IMR-90 (cell line): ENCODE measurements around the gene PCDHA1. TPM values are rescaled to one million over a fixed set of nuclear protein-coding genes. Genes with fewer than 3 reads are reported as not detected.
"Not testable (repeated sequence)": the region's sequence is repeated elsewhere in the genome, so short reads cannot be mapped to it uniquely, and the experiment has no call there.

ENCODE experiments used
- ATAC-seq: fragments of 200-7000 bp; cut with Tn5 transposase; 2 replicates; pipeline ENCODE4 v1.9.1; 2020; ENCODE audit warnings: low read depth, mild to moderate bottlenecking, moderate library complexity
- BruUV-seq: library from RNA; stranded (reverse); fragments of 400-500 nt; replicated peaks from 2 replicates; lab custom pipeline; 2021; lab: Mats Ljungman, UMichigan
- CTCF ChIA-PET: fragments of 300-600 bp; formaldehyde crosslinking; extraction: SDS; loops from one replicate; lab custom pipeline; 2021; ENCODE audit warnings: antibody characterized with exemption; lab: Yijun Ruan, JAX
- POLR2A ChIA-PET: fragments of 300-600 bp; sonication (Branson Sonifier 250); formaldehyde crosslinking; loops from one replicate; lab custom pipeline; 2022; ENCODE audit warnings: antibody characterized with exemption; ENCODE audit not compliant: unreplicated experiment; lab: Charles Lee
- DNase-seq: peaks from one replicate; pipeline ENCODE4 v3.0.0; 2013
- H2AFZ ChIP-seq: replicated peaks from 2 replicates; pipeline ENCODE3; 2013; ENCODE audit warnings: low read length, mild to moderate bottlenecking; ENCODE audit not compliant: poor library complexity
- H2AK5ac ChIP-seq: 2 replicates; pipeline ENCODE4 v1.6.1; 2013; ENCODE audit warnings: low read depth, low read length, inconsistent platforms
- H2AK9ac ChIP-seq: replicated peaks from 2 replicates; pipeline ENCODE3; 2013; ENCODE audit warnings: mild to moderate bottlenecking, low read depth, low read length, moderate library complexity; ENCODE audit not compliant: poor library complexity
- H2BK120ac ChIP-seq: 2 replicates; pipeline ENCODE4 v1.6.1; 2013; ENCODE audit warnings: low read depth, low read length, inconsistent platforms
- H2BK15ac ChIP-seq: 3 replicates; pipeline ENCODE4 v1.6.1; 2013; ENCODE audit warnings: low read depth, low read length, inconsistent platforms
- H2BK20ac ChIP-seq: 2 replicates; pipeline ENCODE4 v1.6.1; 2013; ENCODE audit warnings: low read depth, mild to moderate bottlenecking, inconsistent platforms, low read length, moderate library complexity
- H2BK5ac ChIP-seq: 2 replicates; pipeline ENCODE4 v1.6.1; 2013; ENCODE audit warnings: mild to moderate bottlenecking, low read depth, low read length, inconsistent platforms; ENCODE audit not compliant: poor library complexity, severe bottlenecking
- H3K14ac ChIP-seq: replicated peaks from 2 replicates; pipeline ENCODE4 v1.6.1; 2013; ENCODE audit warnings: low read depth, low read length, inconsistent platforms
- H3K18ac ChIP-seq: 2 replicates; pipeline ENCODE4 v1.6.1; 2013; ENCODE audit warnings: low read depth, low read length, control low read depth
- H3K23ac ChIP-seq: 2 replicates; pipeline ENCODE4 v1.6.1; 2013; ENCODE audit warnings: low read depth, low read length, inconsistent platforms
- H3K27ac ChIP-seq: 2 replicates; pipeline ENCODE4 v1.5.1; 2013; ENCODE audit warnings: mild to moderate bottlenecking, control low read depth, low read length; ENCODE audit not compliant: insufficient read depth
- H3K27me3 ChIP-seq: 2 replicates; pipeline ENCODE4 v1.6.1; 2013; ENCODE audit warnings: low read length; ENCODE audit not compliant: control insufficient read depth, insufficient read depth
- H3K36me3 ChIP-seq: 2 replicates; pipeline ENCODE4 v1.6.1; 2013; ENCODE audit warnings: low read length, mixed read lengths; ENCODE audit not compliant: control insufficient read depth, insufficient read depth
- H3K4ac ChIP-seq: 2 replicates; pipeline ENCODE4 v1.6.1; 2013; ENCODE audit warnings: low read depth, low read length, inconsistent platforms
- H3K4me1 ChIP-seq: 2 replicates; pipeline ENCODE4 v1.6.1; 2013; ENCODE audit warnings: low read length, mixed read lengths; ENCODE audit not compliant: control insufficient read depth, insufficient read depth
- H3K4me2 ChIP-seq: 2 replicates; pipeline ENCODE4 v1.6.1; 2013; ENCODE audit warnings: low read depth, mild to moderate bottlenecking, control low read depth, low read length, moderate library complexity
- H3K4me3 ChIP-seq: 2 replicates; pipeline ENCODE4 v1.5.1; 2013; ENCODE audit warnings: low read depth, mild to moderate bottlenecking, control low read depth, low read length, moderate library complexity; ENCODE audit not compliant: insufficient read depth
- H3K56ac ChIP-seq: 2 replicates; pipeline ENCODE4 v1.6.1; 2013; ENCODE audit warnings: low read length, inconsistent platforms; ENCODE audit not compliant: insufficient read depth; ENCODE audit errors: extremely low read depth
- H3K79me1 ChIP-seq, 2 experiments: 2 replicates each; pipeline ENCODE4 v1.6.1; 2013; ENCODE audit warnings: low read length in 2 of 2, inconsistent platforms in 1 of 2, low read depth in 1 of 2
- H3K9ac ChIP-seq: 2 replicates; pipeline ENCODE4 v1.6.1; 2013; ENCODE audit warnings: low read depth, low read length, control low read depth
- H3K9me1 ChIP-seq: 2 replicates; pipeline ENCODE4 v1.6.1; 2013; ENCODE audit warnings: low read length, inconsistent platforms; ENCODE audit not compliant: insufficient read depth
- H3K9me3 ChIP-seq: 2 replicates; pipeline ENCODE4 v1.6.1; 2013; ENCODE audit warnings: low read length; ENCODE audit not compliant: control insufficient read depth, insufficient read depth
- H4K20me1 ChIP-seq: 2 replicates; pipeline ENCODE4 v1.6.1; 2013; ENCODE audit warnings: low read length, inconsistent platforms; ENCODE audit not compliant: insufficient read depth
- H4K5ac ChIP-seq: 2 replicates; pipeline ENCODE4 v1.6.1; 2013; ENCODE audit warnings: mild to moderate bottlenecking, low read depth, low read length, control low read depth
- H4K8ac ChIP-seq, 2 experiments: 2 replicates each; pipeline ENCODE4 v1.6.1; 2013; ENCODE audit warnings: low read depth in 2 of 2, low read length in 2 of 2, control low read depth in 1 of 2, inconsistent platforms in 1 of 2
- H4K91ac ChIP-seq: 2 replicates; pipeline ENCODE4 v1.6.1; 2013; ENCODE audit warnings: low read depth, low read length, inconsistent platforms; ENCODE audit not compliant: insufficient read depth
- BHLHE40 ChIP-seq: fragments of 150-350 bp; IDR thresholded peaks from 2 replicates; pipeline ENCODE4 v1.6.1; 2016; ENCODE audit warnings: mild to moderate bottlenecking, low read depth, low read length
- CHD1 ChIP-seq: IDR thresholded peaks from 2 replicates; pipeline ENCODE4 v1.6.1; 2012; ENCODE audit warnings: low read depth, low read length, improper control_type of control experiment
- CTCF ChIP-seq: conservative IDR thresholded peaks from 2 replicates; pipeline ENCODE4 v1.5.1; 2012; ENCODE audit warnings: mild to moderate bottlenecking, low read depth, low read length, improper control_type of control experiment
- WGBS, 2 experiments: methylation state at CpG; one replicate each; pipeline versions ENCODE4 v1.1.5 to v1.1.7; 2013; ENCODE audit warnings: missing lambda C conversion rate in 2 of 2; ENCODE audit not compliant: insufficient read length in 1 of 2; ENCODE audit errors: extremely low coverage in 2 of 2; 5-methylcytosine and 5-hydroxymethylcytosine counted together
- dilution Hi-C: fragments of 300-500 bp; cut with HindIII; formaldehyde crosslinking; loops from one replicate; pipeline ENCODE4 v1.14.3; 2018; ENCODE audit warnings: low sequenced_read_pairs; ENCODE audit not compliant: unreplicated experiment
- in situ Hi-C: fragments of 300-500 bp; cut with MboI; formaldehyde crosslinking; loops from 3 replicates; pipeline ENCODE4 v1.14.3; 2019; ENCODE audit warnings: low sequenced_read_pairs, inconsistent platforms, mixed read lengths
- intact Hi-C: fragments of 100-400 bp; cut with micrococcal nuclease; formaldehyde crosslinking; loops from 2 replicates; pipeline ENCODE4 v1.10.0; 2022
- polyA plus RNA-seq, 3 experiments: library from polyadenylated mRNA; depleted of rRNA; stranded (reverse); fragments of >200 nt; gene quantifications; 2 replicates each; pipeline ENCODE4 v1.2.3, GENCODE V29; 2012; ENCODE audit warnings: low replicate concordance in 1 of 3
- total RNA-seq: library from RNA; depleted of rRNA; stranded (reverse); fragments of >200 nt; gene quantifications from 2 replicates; pipeline ENCODE4 v1.2.3, GENCODE V29; 2012

Gene PCDHA1
- total and polyA plus RNA-seq, 2 of the 4 experiments (the other 2 are of a cell fraction), result under 0.01 to 0.05 TPM

GRCh38 chr5:140801494-140801841 lies 15.5 kb downstream of the PCDHA1 start:
- H3K9ac ChIP-seq, result no peak overlapping the region
- in situ Hi-C loops (no loop called here), dilution Hi-C loops (no loop called here), intact Hi-C loops (no loop called here)
- H3K4ac ChIP-seq, result no peak overlapping the region
- H4K91ac ChIP-seq, result no peak overlapping the region
- 17% methylated on average over 6 of the region's 16 CpGs; no CpG with 5 or more reads in 1 of the 2 experiments for WGBS, 2 experiments
- H3K9me3 ChIP-seq, result peaks cover 22% of the 10 kb centered on the region
- H4K8ac ChIP-seq, result no peak overlapping the region
- no peak overlapping the region for H2AK5ac ChIP-seq
- DNase-seq (no peak), ATAC-seq (no peak)
- no peak overlapping the region for H3K56ac ChIP-seq
- H3K23ac ChIP-seq, result no peak overlapping the region
- no peak overlapping the region for H4K5ac ChIP-seq
- H3K9me1 ChIP-seq, result no peaks in the 10 kb centered on the region
- no peaks in the 10 kb centered on the region for H3K79me1 ChIP-seq
- TF ChIP-seq CTCF (0 out of 2 replicates have a peak, but pooled peaks have one; percentile 10), BHLHE40 (no peak), CHD1 (no peak)
- no peak overlapping the region for H3K18ac ChIP-seq
- H2BK120ac ChIP-seq, result no peak overlapping the region
- no TSS peak for BruUV-seq
- no peak overlapping the region for H2BK15ac ChIP-seq
- ChIA-PET CTCF (no interaction called here), POLR2A (no interaction called here)
- no peak overlapping the region for H3K14ac ChIP-seq
- H2BK20ac ChIP-seq, result no peak overlapping the region
- H3K27me3 ChIP-seq, result no peaks in the 10 kb centered on the region
- no peak overlapping the region for H3K27ac ChIP-seq
- no peaks in the 10 kb centered on the region for H3K36me3 ChIP-seq
- H2BK5ac ChIP-seq, result no peak overlapping the region
- H3K4me3 ChIP-seq, result peak overlapping the region; percentile 36; the same call in 1 of the 2 replicates
- no peak overlapping the region for H2AFZ ChIP-seq
- H3K4me2 ChIP-seq, result peak overlapping the region; percentile 50; the same call in 1 of the 2 replicates
- no peaks in the 10 kb centered on the region for H3K4me1 ChIP-seq
- no peak overlapping the region for H2AK9ac ChIP-seq
- no peaks in the 10 kb centered on the region for H4K20me1 ChIP-seq

- H3K27ac ChIP-seq, H3K4me1 ChIP-seq, H3K79me1 ChIP-seq, H2BK5ac ChIP-seq, H2AFZ ChIP-seq, H2BK20ac ChIP-seq, H3K9me1 ChIP-seq, H4K5ac ChIP-seq, H3K4me3 ChIP-seq, H4K91ac ChIP-seq, DNase-seq, dilution Hi-C loops, H2AK5ac ChIP-seq, H3K4me2 ChIP-seq, H3K14ac ChIP-seq, H3K36me3 ChIP-seq, H3K18ac ChIP-seq, H2BK120ac ChIP-seq, POLR2A ChIA-PET, H3K23ac ChIP-seq, H2AK9ac ChIP-seq, intact Hi-C loops, H2BK15ac ChIP-seq, CTCF ChIA-PET, H4K8ac ChIP-seq, in situ Hi-C loops, ATAC-seq, H3K4ac ChIP-seq, H3K56ac ChIP-seq, H3K27me3 ChIP-seq, H3K9ac ChIP-seq, H4K20me1 ChIP-seq, BruUV-seq: not testable (repeated sequence)
- WGBS, 2 experiments, result 59% methylated on average over 32 of the region's 45 CpGs; no CpG with 5 or more reads in 1 of the 2 experiments
- peaks cover 17% of the 10 kb centered on the region for H3K9me3 ChIP-seq
These were observed 16.4 kb downstream of the PCDHA1 start for GRCh38 chr5:140802381-140802780.
